ENCODE results near the gene LRRC32.

The LRRC32 gene

DNA sequence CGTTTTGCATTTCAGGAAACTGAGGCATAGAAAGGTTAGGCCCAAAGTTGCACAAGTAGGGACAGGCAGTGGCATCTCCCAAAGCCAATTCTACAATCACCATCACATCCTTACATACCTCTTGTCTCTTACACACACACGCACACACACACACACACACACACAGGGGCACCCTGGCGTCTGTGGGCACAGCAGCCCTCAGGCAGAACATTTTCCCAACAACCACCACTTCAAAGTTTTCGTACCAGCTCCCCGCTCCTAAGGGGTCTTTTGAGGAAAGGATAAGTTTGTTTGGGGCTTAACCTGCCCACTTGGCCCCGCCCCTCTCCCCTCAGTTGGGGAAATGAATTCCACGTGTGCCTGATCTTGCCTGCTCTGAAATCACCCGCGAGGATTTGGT is 14.7 kb upstream of the LRRC32 start:
- DNase-seq (ENCODE audit: low spot score): no peak
- TF ChIP-seq, protein P1, sequence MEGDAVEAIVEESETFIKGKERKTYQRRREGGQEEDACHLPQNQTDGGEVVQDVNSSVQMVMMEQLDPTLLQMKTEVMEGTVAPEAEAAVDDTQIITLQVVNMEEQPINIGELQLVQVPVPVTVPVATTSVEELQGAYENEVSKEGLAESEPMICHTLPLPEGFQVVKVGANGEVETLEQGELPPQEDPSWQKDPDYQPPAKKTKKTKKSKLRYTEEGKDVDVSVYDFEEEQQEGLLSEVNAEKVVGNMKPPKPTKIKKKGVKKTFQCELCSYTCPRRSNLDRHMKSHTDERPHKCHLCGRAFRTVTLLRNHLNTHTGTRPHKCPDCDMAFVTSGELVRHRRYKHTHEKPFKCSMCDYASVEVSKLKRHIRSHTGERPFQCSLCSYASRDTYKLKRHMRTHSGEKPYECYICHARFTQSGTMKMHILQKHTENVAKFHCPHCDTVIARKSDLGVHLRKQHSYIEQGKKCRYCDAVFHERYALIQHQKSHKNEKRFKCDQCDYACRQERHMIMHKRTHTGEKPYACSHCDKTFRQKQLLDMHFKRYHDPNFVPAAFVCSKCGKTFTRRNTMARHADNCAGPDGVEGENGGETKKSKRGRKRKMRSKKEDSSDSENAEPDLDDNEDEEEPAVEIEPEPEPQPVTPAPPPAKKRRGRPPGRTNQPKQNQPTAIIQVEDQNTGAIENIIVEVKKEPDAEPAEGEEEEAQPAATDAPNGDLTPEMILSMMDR (IDR thresholded peaks at IDR 0.05; ENCODE audit: extremely low read depth, missing control alignments): no peak

DNA sequence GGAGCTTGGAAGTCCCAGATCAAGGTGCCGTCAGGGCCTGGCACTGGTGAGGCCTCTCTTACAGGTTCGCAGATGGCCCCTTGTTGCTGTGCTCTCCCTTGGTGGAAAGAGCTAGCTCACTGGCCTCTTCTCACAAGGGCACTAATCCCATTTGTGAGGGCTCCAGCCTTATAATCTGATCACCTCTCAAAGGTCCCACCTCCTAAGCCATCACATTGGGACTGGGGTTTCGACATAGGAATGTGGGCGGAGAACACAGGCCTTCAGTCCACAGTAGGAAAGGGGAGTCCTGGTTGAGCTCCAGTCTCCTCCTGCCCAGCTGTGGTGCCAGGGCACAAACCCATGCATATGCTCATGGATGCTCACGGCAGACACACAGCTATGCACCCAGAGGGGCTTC is 14.0 kb upstream of the LRRC32 start:
- DNase-seq (ENCODE audit: low spot score): no peak
- TF ChIP-seq, protein P1 (IDR thresholded peaks at IDR 0.05; ENCODE audit: extremely low read depth, missing control alignments): no peak

DNA sequence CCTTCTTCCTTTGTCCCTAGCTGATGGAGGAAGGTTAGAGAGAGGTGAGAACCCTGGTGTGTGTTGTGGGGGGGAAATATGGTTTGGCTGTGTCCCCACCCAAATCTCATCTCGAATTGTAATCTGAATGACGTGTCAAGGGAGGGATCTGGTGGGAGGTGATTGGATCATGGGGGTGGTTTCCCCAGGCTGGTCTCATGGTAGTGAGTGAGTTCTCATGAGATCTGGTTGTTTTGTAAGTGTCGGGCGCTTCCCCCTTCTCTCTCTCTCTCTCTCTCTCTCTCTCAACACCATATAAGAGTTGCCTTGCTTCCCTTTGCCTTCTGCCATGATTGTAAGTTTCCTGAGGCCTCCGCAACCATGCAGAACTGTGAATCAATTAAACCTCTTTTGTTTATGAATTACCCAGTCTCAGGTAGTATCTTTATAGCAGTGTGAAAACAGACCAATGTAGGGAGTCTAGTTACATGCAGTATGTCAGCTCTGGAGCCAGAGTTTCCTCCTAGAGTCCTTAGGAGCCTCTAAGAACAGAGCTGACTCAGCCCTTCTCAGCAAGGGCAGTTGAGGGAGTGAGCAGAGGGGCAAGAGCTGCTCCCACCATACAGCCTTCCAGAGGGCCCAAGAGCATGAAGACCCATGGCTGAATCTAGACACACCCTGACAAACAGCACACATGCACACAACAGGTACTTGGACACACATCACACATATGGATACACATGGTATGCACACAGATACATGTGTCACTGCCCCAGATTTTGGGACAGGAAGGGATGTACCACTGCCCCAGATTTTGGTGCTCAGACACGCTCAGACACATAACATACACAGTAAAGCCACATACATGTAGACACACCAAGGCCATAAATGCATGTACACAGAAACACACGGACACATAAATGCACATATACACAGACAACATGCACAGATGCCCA is 12.9 kb upstream of the LRRC32 start:
- TF ChIP-seq, protein P1 (IDR thresholded peaks at IDR 0.05; ENCODE audit: extremely low read depth, missing control alignments): no peak
- no peak for DNase-seq (ENCODE audit: low spot score)

DNA sequence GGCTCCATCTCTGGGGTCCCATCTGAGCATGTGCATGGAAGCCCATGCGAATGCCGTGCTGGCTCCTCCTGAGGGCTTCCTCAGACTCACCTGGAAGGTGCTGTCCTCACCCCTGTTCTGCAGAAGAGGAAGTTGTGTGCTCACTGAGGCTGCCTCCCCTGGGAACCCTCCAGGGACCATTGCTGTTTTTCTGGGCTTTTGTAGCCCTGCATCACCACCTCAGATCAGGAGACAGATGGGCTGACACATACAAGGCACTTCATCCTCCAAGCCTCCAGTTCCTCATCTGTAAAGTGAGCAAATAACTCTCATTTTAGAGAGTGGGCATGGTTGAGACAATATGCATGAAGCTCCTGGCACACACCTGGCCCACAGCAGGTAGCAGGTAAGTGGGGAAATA is 12.1 kb upstream of the LRRC32 start:
- TF ChIP-seq, protein P1 (IDR thresholded peaks at IDR 0.05; ENCODE audit: extremely low read depth, missing control alignments): no peak

DNA sequence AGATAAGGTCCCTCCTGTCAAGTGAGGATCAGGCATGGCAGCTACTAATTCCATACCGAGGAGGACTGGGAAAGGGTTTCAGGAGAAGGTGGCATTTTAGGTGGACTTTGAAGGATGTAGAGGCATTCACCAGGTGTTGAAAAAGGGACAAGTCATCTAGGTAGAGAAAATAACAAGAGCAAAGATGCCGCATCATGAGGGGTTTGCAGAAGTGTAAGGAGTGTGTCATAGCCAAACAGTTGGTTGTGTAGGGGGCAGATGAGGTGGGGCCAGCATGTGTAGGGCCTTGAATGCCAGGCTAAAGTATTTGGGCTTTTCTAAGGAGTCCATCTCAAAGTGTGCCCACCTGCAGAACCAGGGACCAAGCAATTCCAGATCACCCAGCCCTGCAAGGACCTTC is 11.6 kb upstream of the LRRC32 start:
- TF ChIP-seq, protein P1 (IDR thresholded peaks at IDR 0.05; ENCODE audit: extremely low read depth, missing control alignments): no peak

More for the DNA sequence above, 12.1 kb upstream of the LRRC32 start:
- no peak for DNase-seq (ENCODE audit: low spot score)

DNA sequence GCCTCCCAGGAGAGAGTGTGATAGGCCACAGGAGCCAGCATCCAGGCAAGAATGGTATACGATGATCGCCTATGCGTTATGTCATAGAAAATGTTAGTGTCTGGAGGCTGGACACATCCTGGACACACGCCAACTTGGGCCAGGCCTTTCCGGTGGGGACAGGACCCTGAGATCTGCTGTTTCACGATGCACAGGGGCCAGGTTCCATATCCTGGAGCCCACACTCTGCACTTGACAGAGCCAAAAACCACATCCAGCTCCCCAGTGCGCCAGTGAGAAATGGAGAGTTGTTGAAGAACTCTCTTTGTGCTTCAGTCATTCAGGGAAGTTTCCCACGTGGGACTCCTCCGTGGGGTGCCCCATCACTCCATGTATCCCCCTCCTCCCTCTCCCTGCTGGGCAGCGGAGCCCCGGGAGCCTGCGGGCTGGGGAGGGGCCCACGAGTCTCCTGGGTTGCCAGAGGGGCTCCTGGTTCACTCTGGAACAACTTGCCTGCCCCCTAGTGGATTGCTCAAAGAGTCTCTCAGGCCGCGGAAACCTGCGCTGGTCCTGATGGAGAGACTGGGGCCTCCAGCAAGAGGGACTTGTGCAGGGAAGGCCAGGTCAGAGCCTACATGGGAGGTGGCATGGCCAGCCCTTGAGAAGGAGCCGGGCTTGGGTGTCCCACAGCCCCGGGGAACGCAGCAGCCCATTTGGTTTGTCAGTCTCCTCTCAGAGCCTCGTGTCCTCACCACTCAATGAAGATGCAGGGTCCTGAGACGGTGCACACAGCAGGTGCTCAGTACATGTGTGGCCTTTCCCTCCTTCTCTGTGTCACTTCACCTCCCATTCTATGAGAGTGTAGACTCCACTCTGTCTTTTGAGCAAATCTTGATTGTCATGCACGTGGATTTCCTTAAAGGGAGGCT is 10.2 kb upstream of the LRRC32 start:
- TF ChIP-seq, protein P1 (IDR thresholded peaks at IDR 0.05; ENCODE audit: extremely low read depth, missing control alignments): peak; percentile 61
- peak; percentile 77 for DNase-seq (ENCODE audit: low spot score)

More for the DNA sequence above, 11.6 kb upstream of the LRRC32 start:
- no peak for DNase-seq (ENCODE audit: low spot score)

DNA sequence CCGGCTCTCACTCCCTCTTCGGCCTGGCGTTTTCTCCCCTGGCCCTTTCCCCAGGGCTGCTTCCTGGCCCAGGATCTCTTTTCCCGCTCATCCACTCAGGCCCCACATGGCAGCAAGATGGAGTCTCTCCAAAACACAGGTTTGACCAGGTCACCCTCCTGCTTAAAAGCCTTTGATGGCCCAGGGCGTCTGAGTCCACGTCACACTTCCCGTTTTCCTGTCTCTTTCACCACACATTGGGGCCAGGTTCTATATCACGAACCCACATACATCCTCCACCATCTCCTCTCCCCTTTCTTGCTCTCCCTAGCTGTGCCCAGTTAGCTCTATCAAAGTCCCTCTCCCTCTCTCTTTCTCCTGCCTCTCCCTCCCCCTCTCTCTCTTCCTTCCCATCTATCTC is 7.8 kb upstream of the LRRC32 start:
- no peak for DNase-seq (ENCODE audit: low spot score)
- TF ChIP-seq, protein P1 (IDR thresholded peaks at IDR 0.05; ENCODE audit: extremely low read depth, missing control alignments): no peak
